ENCODE measurements around the gene UNKL.

The UNKL gene

GRCh38 chr16:1433756-1434155, 19.3 kb upstream of the UNKL start:
- Histone ChIP-seq H3K9me3 (ENCODE audit: control insufficient read depth, insufficient read depth, low read depth, low read length) (no peaks in the 10 kb centered on the region), H3K4me1 (ENCODE audit: control insufficient read depth, insufficient read depth, low read length) (no peaks in the 10 kb centered on the region; the same call in 1 of the 2 replicates), H3K27ac (ENCODE audit: extremely low read depth, low read depth, low read length) (no peak overlapping the region), H3K36me3 (ENCODE audit: control insufficient read depth in 2 of 2, insufficient read depth in 1 of 2, low read length in 2 of 2) (no peaks in the 10 kb centered on the region), H3K4me3 (ENCODE audit: low read depth, low read length) (no peak overlapping the region)
- no peak for TF ChIP-seq MEIS1 (CRISPR knock-in tag; IDR thresholded peaks at IDR 0.05; ENCODE audit: borderline replicate concordance)
- no peak for TF ChIP-seq BCL6B (tag by site-specific recombination; IDR thresholded peaks at IDR 0.05)
- TF ChIP-seq ZNF488 (tag by site-specific recombination; IDR thresholded peaks at IDR 0.05): no peak
- no peak for TF ChIP-seq KLF8 (tag by site-specific recombination; IDR thresholded peaks at IDR 0.05)
- no peak for TF ChIP-seq ZNF704 (tag by site-specific recombination; IDR thresholded peaks at IDR 0.05)
- no peak for TF ChIP-seq ZNF335 (tag by site-specific recombination; conservative IDR thresholded peaks at IDR 0.05)
- no peak for TF ChIP-seq ZEB2 (tag by site-specific recombination; IDR thresholded peaks at IDR 0.05)
- TF ChIP-seq ZNF184 (tag by site-specific recombination; IDR thresholded peaks at IDR 0.05): no peak
- TF ChIP-seq GLI4 (tag by site-specific recombination; IDR thresholded peaks at IDR 0.05): no peak
- TF ChIP-seq ZNF621 (tag by site-specific recombination; IDR thresholded peaks at IDR 0.05): no peak
- TF ChIP-seq CTCF (tag by site-specific recombination; IDR thresholded peaks at IDR 0.05): no peak
- no peak for TF ChIP-seq ZNF677 (tag by site-specific recombination; IDR thresholded peaks at IDR 0.05)
- no peak for TF ChIP-seq ZNF777 (tag by site-specific recombination; IDR thresholded peaks at IDR 0.05; ENCODE audit: borderline replicate concordance)
- no peak for TF ChIP-seq ZNF2 (tag by site-specific recombination; IDR thresholded peaks at IDR 0.05)
- no peak for TF ChIP-seq ZNF623 (tag by site-specific recombination; IDR thresholded peaks at IDR 0.05)
- no peak for TF ChIP-seq ZNF248 (tag by site-specific recombination; IDR thresholded peaks at IDR 0.05)
- no peak for TF ChIP-seq GLIS1 (tag by site-specific recombination; IDR thresholded peaks at IDR 0.05)
- no peak for TF ChIP-seq ZSCAN23 (tag by site-specific recombination; IDR thresholded peaks at IDR 0.05)
- TF ChIP-seq ZNF747 (tag by site-specific recombination; IDR thresholded peaks at IDR 0.05): no peak
- ChIA-PET CTCF (no interaction called here), POLR2A (no interaction called here)

- Histone ChIP-seq H3K4me1 (ENCODE audit: control insufficient read depth, insufficient read depth, low read length) (no peaks in the 10 kb centered on the region; the same call in 1 of the 2 replicates), H3K36me3 (ENCODE audit: control insufficient read depth in 2 of 2, insufficient read depth in 1 of 2, low read length in 2 of 2) (no peaks in the 10 kb centered on the region), H3K9me3 (ENCODE audit: control insufficient read depth, insufficient read depth, low read depth, low read length) (no peaks in the 10 kb centered on the region), H3K4me3 (ENCODE audit: low read depth, low read length) (no peak overlapping the region), H3K27ac (ENCODE audit: extremely low read depth, low read depth, low read length) (no peak overlapping the region)
- ChIA-PET POLR2A (interaction anchor here (1.1 kb wide), 1 partner anchor 13 kb away, joined by 4 read pairs; the partner anchor contains the start of gene UQCC4), CTCF (interaction anchor here (1.1 kb wide), 1 partner anchor 11 kb away, joined by 3 read pairs; no protein-coding TSS in a partner anchor)
- TF ChIP-seq ZBTB20 (tag by site-specific recombination; IDR thresholded peaks at IDR 0.05): no peak
- TF ChIP-seq ZNF707 (tag by site-specific recombination; IDR thresholded peaks at IDR 0.05): no peak
- TF ChIP-seq ZSCAN18 (tag by site-specific recombination; IDR thresholded peaks at IDR 0.05): no peak
- TF ChIP-seq ATF2 (tag by site-specific recombination; IDR thresholded peaks at IDR 0.05; ENCODE audit: low read depth): no peak
- TF ChIP-seq ZNF266 (tag by site-specific recombination; IDR thresholded peaks at IDR 0.05; ENCODE audit: low read depth): no peak
- no peak for TF ChIP-seq ZNF76 (tag by site-specific recombination; IDR thresholded peaks at IDR 0.05; ENCODE audit: borderline replicate concordance, low read depth)
- no peak for TF ChIP-seq ZNF510 (tag by site-specific recombination; IDR thresholded peaks at IDR 0.05; ENCODE audit: insufficient replicate concordance)
- TF ChIP-seq ZNF202 (tag by site-specific recombination; IDR thresholded peaks at IDR 0.05; ENCODE audit: borderline replicate concordance): no peak
- no peak for TF ChIP-seq ZNF239 (tag by site-specific recombination; IDR thresholded peaks at IDR 0.05)
These were observed 18.7 kb upstream of the UNKL start for GRCh38 chr16:1433263-1433560.
